Measurements from ENCODE around the gene RSBN1L. TPM values are rescaled to one million over a fixed set of nuclear protein-coding genes. Genes with fewer than 3 reads are reported as not detected.

The RSBN1L gene
- total RNA-seq, 1 experiment from 2014 or later = 12.2 TPM

- DNase-seq (ENCODE audit: low read depth) = no peak
Observed at GRCh38 chr7:77731716-77732115, 35.5 kb downstream of the RSBN1L start.

GRCh38 chr7:77734659-77735421 is 38.6 kb downstream of the RSBN1L start:
- DNase-seq (ENCODE audit: low read depth) = no peak

DNA sequence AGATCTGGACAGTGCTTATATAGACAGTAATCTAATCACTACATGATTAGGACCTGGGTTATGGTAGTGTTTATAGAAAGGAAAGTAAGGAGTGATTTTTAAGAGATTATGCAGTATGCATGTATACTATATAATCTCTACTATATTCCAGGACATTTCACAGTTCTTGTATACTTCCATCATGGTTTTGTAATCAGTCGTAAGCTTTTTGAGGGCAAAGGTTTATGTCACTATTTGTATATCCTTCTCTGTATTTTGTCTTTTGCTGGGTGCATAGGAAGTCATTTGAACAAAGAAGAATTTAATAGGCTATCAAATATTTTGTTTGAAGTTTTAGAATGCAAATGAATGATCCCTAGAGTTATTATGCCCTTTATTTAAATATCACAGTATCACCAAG is 39.2 kb downstream of the RSBN1L start:
- no peak for DNase-seq (ENCODE audit: low read depth)

DNA sequence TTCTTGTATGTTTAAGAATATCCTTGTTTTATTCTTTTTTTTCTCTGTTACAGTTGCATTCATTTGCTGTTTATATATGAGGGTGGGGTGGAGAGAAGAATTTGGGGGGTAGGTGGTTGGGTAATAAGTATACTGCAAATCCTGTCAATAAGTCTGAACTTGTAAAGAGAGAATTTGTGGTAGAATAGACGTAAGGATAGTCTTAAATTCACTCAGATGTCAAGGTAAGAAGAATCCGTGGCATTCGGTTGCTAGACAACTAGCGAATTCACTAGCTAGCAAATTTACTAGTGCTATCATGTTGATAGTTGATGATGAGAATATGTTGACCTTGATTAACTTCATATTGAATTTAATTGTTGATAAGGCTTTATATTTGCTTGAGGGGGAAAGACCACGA is 40.7 kb downstream of the RSBN1L start:
- DNase-seq (ENCODE audit: low read depth) = no peak

- DNase-seq (ENCODE audit: low read depth) = no peak
Observed at GRCh38 chr7:77738382-77738781, 42.1 kb downstream of the RSBN1L start.

- DNase-seq (ENCODE audit: low read depth) = no peak
Observed at GRCh38 chr7:77738871-77739270, 42.6 kb downstream of the RSBN1L start.

DNA sequence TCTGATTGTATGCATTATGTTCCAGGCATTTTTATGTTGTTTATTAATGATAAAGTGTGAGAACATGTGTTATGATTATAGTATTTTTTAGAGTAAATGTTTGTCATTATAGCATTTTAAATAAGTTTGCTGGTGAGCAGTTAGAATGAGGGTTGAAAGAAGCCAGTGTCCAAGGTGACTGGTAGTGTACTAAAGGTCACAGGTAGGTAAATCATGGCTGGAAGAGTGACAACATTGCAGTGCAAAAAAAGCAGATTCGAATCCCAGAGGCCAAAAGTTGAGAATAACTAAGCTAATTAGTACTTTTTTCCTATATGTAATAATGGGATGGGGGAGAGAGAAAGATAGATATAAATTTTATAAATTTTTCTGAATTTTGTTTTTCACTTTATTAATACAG is 44.0 kb downstream of the RSBN1L start:
- DNase-seq (ENCODE audit: low read depth) = no peak

DNA sequence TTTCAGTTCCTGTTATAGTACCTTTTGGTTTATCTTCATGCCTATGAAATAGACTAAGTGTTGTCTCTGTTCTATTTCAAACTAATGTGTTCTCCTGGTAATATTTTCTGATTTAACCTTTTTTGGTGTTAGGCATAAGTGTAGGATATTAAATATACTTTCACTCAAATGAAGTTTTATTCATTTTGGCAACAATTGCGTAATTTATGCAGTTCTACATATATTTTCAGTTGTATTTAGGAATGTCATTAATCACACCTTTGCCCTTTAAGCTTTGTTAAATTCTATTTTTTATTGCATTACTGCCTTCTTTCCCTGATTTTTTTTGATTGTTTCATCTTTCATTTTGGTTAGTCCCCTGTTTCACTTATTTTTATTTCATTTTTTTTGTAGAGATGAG is 47.3 kb downstream of the RSBN1L start:
- no peak for DNase-seq (ENCODE audit: low read depth)

GRCh38 chr7:77745746-77746145 is 49.5 kb downstream of the RSBN1L start:
- DNase-seq (ENCODE audit: low read depth) = no peak

DNA sequence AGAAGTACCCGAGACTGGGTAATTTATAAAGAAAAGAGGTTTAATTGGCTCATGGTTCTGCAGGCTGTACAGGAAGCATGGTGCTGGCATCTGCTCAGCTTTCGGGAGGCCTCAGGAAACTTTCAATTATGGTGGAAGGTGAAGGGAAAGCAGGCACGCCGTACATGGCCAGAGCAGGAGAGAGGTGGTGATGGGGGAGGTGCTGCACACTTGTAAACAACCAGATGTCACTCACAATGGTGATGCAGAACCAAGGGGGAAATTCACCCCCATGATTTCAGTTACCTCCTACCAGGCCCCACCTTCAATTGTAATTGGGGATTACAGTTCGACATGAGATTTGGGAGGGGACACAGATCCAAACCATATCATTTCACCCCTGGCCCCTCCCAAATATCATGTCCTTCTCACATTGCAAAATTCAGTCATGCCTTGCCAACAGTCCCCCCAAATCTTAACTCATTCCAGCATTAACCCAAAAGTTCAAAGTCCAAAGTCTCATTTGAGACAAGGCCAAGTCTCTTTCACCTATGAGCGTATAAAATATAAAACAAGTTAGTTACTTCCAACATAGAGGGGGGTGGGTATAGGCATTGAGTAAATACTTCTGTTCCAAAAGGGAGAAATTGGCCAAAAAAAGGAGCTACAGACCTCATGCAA is 50.0 kb downstream of the RSBN1L start:
- no peak for DNase-seq (ENCODE audit: low read depth)

DNA sequence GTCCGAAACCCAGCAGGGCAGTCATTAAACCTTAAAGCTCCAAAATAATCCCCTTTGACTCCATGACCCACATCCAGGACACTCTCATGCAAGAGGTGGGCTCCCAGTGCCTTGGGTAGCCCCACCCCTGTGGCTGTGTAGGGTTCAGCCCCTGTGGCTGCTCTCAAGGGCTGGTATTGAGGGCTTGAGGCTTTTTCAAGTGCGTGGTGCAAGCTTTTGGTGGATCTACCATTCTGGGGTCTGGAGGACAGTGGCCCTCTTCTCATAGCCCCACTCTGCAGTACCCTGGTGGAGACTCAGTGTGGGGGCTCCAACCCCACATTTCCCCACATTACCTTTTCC is 50.5 kb downstream of the RSBN1L start:
- DNase-seq (ENCODE audit: low read depth) = no peak

DNA sequence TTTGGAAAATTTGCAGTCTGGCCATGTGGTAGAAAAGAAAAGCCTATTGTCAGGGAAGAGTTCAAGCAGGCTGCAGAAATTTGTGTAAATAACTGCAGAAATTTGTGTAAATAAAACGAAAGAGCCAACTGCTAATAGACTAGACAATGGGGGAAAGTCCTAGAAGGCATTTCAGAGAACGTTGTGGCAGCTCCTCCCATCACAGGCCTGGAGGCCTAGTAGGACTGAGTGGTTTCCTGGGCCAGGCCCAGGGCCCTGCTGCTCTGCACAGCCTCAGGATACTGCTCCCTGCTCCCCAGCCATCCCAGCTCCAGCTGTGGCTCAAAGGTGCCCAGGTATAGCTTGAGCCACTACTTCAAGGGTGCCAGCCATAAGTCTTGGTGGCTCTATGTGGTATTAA is 50.9 kb downstream of the RSBN1L start:
- no peak for DNase-seq (ENCODE audit: low read depth)

GRCh38 chr7:77747718-77748117 is 51.5 kb downstream of the RSBN1L start:
- DNase-seq (ENCODE audit: low read depth) = no peak

GRCh38 chr7:77752016-77752415 is 55.8 kb downstream of the RSBN1L start:
- no peak for DNase-seq (ENCODE audit: low read depth)

- no peak for DNase-seq (ENCODE audit: low read depth)
Observed at GRCh38 chr7:77753173-77753572, 56.9 kb downstream of the RSBN1L start.

DNA sequence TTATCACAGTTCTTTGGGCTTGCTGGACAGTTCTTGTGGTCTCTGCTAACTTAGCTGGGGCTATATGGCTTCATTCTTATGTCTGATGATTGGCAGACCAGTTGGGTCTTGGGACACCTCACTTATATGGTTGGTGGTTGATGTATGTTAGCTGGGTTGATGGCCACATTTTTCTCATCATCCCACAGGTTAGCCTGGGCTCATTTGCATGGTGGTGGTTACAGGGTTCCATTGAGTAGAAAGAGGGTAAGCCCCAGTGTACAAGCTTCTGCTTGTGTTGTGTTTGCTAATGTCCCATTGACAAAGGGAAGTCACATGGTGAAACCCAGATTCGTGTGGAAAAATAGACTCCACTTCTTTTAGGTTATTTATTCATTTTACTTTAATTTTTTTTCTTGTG is 61.3 kb downstream of the RSBN1L start:
- DNase-seq (ENCODE audit: low read depth) = no peak

DNA sequence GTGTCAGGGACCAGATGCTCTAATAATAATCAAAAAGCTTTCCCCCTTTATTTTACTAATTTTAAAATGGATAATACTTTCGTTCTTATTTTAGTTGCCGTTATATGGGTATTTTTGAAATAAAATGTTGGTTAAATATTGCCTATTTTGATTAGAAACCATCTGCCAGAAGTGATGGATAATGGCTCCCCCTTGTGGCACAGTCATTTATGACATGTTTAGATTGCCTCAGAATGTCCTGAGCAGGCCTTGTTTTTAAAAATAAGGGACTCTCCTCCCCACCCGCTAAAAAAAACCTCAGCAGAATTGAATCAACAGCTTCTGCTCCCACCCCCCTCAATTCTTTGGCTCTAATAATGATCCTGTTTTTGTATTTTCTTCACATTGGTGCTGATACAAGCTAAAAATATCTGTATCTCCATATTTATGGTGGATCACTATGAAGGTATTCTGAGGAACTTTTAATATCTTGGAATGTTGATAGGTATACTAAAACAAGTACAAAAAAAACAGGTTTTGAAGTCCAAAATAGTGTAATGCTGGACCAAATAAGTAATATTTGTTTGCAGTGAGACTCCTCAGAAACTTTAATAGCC is 63.1 kb downstream of the RSBN1L start:
- DNase-seq (ENCODE audit: low read depth) = peak; percentile 59

DNA sequence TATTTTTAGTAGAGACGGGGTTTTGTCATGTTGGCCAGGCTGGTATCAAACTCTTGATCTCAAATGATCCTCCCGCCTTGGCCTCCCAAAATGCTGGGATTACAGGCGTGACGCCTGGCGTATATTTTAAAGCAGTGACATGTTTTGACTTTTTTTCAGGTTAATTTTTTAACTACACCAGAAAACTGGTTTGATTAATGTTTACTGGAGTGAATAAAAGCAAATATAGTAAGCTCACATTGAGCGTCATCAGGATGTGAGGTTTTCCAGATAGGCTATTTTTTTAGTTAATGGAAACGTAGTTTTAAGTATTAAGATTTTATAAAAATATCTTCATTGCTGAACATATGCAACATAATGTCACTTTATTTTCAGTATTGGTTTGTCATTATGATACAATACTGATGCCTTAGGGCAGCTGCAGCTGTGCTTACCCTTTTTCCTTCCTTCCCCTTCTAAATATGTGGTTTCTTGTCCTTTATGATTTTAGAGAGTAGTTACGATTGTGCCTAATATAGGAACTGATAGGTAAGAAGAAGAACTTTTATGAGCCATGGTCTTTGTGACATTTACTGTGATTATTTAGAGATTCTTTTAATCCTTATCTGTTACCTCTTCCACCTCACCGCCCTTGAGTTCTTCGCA is 64.7 kb downstream of the RSBN1L start:
- no peak for DNase-seq (ENCODE audit: low read depth)

GRCh38 chr7:77765481-77765880 is 69.2 kb downstream of the RSBN1L start:
- DNase-seq (ENCODE audit: low read depth) = no peak

GRCh38 chr7:77765906-77766800 is 69.9 kb downstream of the RSBN1L start:
- no peak for DNase-seq (ENCODE audit: low read depth)

- DNase-seq (ENCODE audit: low read depth) = no peak
Observed at GRCh38 chr7:77766801-77767605, 70.7 kb downstream of the RSBN1L start.

Data from Daoy (cell line).